ENCODE results near the gene GYPC. TPM values are rescaled to one million over a fixed set of nuclear protein-coding genes. Genes with fewer than 3 reads are reported as not detected.
"Not testable (repeated sequence)": the region's sequence is repeated elsewhere in the genome, so short reads cannot be mapped to it uniquely, and the experiment has no call there.

GYPC gene
- total RNA-seq, 1 donor from 2014 or later = 297 TPM

DNA sequence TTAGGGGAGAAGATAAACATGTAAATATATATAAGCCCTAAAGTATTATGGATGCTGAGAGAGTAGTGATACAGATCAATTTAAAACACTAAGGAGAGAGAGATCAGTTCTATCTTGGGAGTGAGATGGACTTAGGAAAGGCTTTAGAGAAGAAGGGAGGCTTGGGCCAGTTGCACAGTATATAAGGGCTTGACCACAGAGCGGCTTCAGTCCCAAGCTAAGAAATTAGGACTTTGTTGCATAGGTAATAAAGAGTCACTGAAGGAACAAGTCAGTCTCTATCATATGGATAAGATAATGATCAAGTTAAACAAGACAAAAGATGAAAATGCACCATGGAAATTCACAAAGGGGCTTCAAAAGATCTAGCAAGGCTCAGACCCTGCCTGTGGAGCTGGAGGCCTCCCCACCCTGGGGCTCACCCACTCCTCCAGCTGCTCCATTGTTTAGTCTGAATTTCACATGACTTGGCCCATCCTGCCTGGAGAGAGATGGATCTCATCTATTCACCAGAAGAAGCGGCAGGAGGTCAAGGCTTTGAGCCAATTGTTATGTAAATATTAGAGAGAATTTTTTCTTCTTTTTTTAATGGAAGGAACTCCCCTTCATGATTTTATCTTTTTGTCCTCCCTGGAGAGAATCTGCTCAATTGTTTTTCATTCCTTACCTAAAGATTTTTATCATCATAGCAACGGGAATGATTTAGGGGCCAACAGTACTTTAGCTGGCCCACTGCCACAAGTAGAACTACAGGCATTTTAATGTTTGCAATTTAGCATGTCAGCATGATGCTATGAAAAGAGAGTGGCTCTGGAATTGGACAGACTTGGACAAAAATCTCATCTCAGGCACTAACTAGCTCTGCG is 44.0 kb downstream of the GYPC start:
- DNase-seq = peak; percentile 28

DNA sequence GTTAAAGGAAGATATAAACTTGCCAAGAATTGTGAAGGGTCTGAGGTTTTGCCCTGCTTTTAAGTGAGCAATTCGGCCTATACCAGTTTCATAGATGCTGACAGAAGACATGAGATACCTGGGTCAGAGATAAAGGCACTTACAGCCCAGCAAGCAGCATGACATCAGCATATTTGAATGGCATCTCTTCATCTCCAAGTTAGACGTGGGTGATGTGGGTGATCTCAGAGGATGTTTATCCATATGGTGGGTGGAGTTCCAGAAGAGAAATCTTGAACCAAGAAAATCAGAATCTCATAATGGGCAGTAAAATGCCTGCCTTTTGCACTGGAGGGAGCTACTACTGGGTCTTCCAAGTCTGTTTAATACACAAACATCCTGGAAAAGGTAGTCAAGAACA is 44.7 kb downstream of the GYPC start:
- no peak for DNase-seq

DNA sequence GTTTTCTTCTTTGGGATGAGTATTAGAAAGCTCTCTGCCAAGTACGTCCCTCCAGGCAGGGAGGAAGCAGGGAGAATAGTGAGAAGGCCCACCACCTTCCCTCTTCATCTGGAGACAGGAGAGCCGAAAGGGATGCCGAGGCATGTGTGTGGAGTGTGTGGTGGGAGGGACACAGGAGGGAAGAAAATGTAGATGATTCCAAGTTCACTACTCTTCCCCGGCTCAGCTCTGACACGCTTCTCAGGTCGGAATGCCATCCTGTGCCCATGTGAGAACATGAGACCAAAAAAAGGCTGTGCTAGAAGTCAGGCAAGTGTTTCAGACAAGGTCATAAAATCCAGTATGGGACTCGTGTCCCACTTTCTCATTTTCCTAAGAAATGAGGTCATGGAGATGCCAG is 47.4 kb downstream of the GYPC start:
- DNase-seq = no peak

DNA sequence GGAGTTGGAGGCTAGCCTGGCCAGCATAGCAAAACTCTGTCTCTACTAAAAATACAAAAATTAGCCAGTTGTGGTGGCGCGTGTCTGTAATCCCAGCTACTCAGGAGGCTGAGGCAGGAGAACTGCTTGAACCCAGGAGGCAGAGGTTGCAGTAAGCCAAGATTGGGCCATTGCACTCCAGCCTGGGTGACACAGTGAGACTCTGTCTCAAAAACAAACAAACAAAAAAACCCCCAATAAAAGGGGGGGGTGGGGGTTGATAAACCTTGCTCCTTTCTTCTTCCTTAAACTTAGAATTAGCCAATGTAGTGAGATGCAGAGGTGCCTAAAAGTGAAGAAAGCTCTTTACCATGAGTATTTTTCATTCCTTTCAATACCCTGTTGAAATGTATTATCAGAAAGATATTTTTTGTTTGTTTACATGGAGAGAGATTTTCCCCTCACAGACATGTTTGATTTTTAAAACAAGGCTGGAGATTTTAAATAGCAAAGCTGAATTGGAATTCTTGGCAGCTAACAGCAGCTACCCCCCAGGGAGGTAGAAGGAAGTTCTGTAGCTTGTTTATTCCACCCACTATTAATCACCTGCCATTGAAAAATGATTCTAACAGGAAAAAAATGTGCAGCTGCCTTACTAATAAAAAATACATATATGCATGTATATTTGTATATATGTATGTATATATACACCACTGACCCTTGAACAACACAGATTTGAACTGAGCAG is 48.6 kb downstream of the GYPC start:
- DNase-seq = peak; percentile 38

DNA sequence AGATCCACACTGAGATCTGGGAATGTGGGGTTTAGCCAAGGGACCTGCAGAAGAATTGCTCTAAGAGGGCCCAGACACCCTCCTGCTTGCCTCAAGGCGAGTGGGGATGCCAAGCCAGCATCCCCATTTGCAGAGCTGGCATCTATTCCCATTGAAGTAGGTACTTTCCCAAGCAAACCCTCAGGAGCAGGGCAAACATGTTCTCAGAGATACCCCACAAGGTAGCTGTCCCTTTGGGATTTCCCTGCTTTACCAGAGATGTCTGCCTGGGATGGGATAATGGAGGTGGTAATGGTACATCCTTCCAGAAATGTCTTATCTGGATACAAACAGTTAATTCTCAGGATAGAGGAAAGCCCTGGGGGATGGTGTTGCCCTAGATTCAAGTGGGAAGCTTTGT is 51.2 kb downstream of the GYPC start:
- DNase-seq = no peak

DNA sequence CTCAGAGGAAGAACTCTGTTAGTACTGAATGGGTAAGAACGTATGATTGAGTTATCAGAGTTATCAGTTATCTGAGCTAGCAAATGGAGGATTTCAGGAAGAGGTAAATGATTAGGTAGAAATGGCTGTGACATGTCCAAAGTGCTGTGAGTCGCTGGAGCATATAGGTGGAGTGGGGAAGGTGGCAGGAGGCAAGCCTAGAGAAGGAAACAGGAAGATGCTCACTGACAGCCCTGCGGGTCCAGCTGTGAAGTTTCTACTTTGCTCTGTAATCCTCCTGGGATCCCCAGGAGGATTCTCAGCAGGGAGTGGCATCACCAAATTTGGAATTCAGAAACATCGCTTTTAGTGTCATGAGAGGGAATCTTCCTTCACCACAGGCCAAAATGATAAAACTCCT is 52.0 kb downstream of the GYPC start:
- no peak for DNase-seq

DNA sequence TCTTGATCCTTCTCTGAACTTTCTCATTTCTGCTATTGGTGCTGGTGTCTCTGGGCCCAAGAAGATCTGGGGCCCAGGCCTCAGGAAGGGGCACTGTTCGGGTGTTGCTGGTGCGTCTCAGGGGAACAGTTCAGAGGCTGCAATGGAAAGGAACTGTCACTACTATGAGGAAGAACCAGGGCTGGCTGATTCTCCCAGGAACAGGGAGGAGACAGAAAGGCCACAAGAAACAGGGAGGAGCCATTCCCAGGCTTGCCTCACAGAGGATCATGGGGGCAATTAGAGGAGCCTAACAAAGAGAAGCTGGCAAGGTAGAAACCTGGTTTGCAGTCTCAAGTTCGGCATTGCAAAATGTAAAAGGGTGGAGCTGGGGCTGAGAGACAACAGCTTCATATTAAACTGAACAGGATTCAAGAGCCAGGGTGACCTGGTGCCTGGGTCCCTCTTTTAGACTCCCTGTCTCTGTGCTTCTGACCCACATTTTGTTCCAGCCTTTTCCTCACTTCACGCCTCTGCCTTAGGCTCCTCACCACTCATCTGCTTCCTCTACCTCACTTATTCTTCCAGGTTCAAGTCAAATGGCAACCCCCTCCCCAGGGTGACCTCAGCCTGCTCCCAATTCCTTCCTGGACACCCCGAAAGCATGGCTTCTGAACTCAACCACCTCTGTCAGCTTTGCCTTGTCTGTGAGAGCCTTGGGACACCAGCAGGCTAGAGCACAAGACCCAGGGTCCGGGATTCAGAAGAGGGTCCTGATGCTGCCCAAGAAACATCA is 58.4 kb downstream of the GYPC start:
- DNase-seq = no peak

DNA sequence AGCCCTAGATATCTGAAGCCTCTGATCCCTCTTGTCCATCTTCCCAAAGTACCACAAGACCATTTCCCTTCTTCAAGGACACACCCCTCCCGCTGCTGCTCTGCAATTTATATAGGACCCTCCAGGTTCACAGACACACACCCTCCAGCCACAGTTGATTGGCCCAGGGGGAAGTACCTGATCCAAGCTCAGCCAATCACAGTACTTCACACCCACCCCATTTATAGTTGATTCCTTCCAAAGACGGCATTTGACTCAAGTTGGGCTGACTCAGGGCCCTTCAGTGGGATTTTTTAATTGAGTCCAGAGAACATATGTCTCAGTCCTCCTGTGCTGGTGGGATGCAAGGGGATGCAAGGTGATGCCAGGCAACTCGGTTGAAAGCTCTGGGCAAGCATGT is 59.2 kb downstream of the GYPC start:
- no peak for DNase-seq

DNA sequence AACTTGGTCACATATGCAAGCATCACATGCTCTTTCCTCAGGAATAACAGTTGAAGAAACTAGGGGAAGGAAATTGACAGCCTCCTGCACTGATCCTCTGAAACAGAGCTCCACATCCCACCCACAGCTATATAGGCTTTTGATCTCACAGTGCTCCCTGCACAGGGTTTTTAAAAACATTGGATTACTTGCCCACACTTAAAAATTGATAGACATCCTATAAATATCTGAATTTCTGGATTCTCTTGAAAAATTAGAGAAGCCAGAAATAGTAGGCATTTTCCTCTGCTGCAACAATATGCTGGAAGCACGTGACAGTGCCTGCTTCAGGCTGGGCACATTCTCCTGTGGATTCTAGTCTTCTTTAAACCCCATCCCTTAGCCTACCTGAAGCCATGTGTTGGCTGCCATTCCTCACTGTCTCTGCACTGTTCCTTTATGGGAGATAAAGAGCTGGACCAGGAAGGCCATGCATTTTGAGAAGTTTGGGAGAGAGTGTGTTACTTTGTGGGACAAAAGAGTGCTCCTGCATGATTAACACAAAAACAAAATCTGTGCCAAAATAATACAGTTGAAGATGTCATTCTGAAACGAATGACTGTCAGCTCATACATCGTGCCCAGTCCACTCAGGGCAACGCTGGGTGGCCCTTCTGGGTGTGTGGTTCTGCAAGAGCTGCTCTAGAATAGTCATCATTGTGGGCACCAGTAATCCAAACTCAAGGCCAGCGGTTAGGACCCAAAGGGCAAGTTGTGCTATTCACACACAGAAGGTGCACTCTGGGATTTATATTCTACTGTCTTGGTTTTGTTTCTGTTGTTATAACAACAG is 59.8 kb downstream of the GYPC start:
- DNase-seq = no peak

DNA sequence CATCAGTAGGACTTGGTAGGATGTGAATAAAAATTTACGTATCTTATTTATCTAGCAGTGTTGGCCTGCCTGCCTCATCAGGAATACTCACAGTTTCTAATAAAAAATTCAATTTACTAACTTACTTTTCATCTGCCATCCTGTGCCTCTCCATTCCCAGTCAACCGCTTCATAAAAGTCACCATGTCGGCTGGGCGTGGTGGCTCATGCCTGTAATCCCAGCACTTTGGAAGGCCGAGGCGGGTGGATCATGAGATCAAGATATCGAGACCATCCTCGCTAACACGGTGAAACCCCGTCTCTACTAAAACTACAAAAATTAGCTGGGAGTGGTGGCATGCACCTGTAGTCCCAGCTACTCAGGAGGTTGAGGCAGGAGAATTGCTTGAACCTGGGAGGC is 61.3 kb downstream of the GYPC start:
- DNase-seq = not testable (repeated sequence)

DNA sequence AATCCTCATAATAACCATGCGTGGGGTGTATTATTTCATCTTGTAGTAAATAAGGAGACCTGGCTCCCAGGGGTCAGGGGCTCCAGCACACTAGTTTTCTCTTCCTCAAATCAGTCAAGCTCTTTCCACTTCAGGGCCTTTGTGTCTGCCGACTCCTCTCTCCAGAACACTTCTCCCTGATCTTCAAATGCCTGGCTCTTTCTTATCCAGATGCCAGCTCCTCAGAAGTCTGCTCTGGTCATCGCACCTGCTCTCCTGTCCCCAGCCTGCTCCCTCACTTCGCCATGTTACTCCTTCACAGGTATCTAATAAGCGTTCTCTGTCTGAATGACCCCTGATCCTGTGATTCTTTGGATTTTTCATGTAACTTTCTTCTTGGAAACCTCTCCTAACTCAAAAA is 62.0 kb downstream of the GYPC start:
- DNase-seq = no peak

DNA sequence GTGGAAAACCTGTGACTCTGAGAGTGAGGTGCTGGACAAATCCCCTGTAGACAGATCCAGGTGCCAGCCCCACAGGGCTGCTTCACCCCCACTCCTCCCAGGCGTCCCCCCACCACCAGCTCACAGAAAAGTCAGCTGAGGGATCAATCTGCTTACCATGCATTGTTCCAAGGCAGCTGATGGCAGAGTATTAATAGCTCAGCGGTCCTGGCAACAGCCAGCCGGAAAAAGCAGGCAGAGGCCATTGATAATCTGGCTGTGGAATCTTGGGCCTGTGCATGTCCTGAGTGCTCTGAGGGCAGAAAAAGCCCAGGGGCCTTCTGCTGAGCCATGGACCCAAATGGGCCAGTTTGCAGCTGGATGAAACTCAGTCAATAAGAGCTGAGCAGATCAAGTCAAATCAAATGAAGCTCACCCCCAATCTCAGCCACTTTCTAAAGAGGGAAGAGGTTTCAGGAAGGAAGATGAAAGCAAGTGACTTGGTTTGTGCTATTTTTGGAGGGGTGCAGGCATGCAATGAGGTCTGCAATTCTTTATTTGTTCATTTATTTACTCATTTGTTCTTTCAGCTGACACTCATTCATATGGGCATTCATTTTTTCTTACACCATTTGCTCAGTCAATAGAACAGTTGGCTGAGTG is 63.4 kb downstream of the GYPC start:
- peak; percentile 9 for DNase-seq

DNA sequence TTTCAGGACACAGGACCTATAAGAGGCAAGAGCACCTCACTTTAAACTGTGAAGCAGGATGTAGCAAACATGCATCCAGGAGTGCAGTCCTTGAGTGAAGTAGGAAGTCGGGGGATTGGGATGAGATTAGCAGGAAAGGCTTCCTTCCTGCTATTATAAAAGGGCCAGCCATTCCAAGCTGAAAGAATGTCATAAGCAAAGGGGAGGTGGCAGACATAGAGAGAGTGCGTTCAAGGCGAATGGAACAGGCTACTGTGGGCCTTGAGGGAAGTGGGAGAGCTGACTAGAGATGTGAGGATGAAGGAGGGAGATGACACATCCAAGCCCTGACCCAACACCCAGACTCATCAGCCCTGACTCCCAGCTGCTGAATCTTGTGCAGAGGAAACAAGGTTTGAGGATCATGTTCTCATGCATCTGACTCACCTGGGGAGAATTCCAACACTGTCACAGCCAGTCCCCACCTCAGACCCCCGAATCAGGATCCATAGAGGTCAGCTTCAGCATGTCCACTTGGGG is 63.9 kb downstream of the GYPC start:
- no peak for DNase-seq

DNA sequence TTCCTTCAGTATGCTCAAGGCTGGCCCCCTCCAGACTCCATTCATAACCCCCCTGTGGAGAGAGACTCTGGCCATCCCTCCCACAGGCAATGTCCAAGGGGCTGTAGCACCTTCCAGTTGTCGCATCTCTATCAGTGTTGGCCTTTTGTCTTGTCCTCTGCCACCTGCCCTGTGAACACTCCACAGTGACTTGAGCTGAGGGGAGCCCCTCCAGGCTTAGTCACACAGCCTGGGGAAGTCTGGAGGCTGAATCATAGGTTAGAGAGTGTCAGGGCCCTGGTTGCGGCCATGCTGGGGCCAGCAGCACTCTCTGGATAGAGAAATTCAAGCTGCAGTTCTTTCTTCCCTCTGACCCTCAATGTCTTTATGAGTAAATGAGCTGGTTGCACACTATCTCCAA is 64.7 kb downstream of the GYPC start:
- DNase-seq = no peak

DNA sequence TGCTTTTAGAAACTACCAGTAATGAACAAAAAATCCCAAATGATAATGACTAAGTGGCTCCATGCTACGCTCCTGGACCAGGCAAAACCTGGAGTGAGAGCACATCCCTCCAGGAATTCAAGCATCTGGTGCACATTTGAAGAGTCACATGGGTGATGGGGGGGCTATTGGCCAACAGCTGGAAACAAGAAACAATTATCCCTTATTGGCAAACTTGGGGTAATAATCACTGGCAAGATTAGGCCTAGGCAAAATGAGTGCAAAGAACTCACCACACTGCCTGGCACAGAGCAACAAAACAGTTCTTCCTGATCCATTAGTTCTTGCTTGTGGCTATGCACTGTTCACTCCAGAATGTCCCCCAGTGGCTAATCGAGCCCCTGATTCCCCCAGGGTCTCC is 66.1 kb downstream of the GYPC start:
- DNase-seq = no peak

DNA sequence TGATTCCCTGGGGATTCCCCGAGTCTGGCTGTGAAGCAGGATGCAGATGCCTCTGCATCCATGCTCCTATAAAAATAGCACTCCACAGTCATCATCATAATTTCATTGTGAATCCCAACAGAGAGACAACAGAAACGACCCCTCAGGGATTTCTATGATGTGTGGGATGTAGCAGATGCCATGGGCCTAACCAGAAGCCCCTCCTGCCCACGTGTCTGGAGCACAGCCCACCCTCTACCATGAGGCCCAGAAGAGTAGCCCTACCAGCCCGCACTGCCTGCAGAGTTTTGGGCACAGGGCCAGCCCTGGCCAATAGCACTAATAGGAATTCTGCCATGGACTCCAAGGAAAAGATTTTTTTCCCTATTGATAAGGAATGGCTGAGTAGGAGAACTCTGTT is 66.6 kb downstream of the GYPC start:
- no peak for DNase-seq

DNA sequence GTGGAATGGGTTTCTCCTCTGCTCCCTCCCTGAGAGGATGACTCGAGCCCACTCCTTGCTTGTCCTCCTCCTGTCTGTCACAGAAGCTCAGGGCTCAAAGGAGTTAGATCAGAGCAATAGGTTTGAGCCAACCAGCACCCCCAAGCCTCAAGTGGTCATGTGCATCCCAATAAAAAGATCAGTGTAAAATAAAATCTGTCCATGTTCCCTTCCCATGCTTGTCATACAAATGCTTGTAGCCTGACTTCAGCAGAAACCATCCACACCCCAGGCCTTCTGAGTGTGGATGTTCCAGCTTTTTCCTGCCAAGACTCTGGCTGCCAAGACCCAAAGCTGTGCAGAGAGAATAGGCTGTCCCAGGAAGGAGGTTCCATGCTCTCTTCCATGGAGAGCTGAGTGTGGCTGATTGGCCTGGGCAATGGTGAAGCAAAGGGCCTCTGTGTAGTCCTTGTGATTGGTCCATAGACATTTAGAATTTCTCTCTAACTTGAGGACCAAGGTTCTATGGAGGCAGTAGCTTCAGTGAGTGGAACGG is 67.4 kb downstream of the GYPC start:
- DNase-seq = no peak

DNA sequence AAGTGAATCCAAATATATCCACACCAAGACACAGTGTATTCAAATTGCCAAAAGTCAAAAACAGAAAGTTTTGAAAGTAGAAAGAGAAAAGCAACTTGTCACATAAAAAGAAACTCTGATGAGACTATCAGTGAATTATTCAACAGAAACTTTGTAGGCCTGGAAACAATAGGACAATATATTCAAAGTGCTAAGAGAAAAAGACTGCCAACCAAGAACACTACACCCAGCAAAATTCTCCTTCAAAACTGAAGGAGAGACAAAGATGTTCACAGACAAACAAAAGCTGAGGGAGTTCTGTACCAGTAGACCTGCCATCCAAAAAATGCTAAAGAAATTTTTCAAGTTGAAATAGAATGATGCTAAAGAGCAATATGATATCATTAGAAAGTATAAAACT is 69.6 kb downstream of the GYPC start:
- DNase-seq = no peak

DNA sequence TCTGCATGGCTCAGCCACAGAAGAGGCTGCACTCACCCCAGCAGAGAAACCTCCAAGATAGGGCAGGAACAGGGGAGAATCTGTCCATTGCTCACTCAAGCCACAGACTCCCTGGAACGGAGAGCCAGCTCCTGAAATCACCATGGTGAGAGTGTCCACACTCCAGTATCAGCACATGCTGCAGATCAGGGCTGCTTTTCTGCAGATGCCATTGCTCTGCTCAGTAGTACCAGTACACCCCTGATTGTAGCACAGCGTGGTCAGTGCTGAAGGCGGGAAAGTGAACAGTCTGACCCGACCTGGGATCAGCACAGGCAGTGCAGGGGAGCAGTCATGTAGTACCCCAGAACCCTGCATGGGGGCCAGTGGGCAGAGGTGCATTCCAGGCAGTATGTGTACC is 73.9 kb downstream of the GYPC start:
- DNase-seq = no peak

DNA sequence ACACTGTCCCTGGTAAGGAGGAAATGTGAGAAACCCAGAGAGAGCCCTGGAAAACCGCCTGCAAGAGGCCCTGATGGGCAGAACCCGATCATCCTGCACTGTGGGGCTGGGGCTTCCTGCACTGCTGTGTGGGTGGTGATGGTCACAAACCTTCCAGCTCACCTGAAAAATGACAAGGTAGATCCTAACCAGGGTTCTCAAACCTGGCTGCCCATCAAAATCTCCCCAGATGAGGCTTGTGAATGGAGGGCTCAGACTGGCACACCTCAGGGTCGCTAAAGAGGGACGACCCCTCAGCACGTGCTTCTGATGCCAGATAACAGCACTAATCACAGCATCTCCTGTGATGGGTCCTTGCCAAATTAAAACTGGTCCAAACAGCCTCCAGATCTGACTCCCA is 74.7 kb downstream of the GYPC start:
- DNase-seq = no peak

DNA sequence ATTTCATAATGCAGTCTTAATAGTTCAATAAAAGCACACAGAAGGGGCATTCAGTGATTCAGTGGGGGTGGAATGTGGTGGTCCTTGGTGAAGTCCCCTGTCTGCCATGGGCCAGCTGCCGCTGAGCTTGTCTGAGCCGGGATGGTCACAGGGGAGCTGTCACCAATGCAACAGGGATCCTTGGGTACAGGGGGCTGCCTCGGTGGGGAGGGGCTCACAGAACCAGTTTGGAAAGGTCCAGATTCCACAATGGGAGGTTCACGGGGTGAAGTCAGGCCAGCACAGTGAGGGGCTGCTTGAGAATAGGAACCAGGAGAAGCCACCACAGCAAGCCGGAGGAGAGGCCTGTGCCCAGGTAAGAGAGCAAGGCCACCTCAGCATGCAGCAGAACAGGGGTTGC is 75.4 kb downstream of the GYPC start:
- no peak for DNase-seq

Measured in dermis blood vessel endothelial cell (primary cell).